ENCODE measurements around the gene RBFOX1. TPM values are rescaled to one million over a fixed set of nuclear protein-coding genes. Genes with fewer than 3 reads are reported as not detected.
"Not testable (repeated sequence)": the region's sequence is repeated elsewhere in the genome, so short reads cannot be mapped to it uniquely, and the experiment has no call there.

RBFOX1 gene
- total RNA-seq, 4 donors from 2014 or later: 0.40 to 0.98 TPM; not detected in 2

DNA sequence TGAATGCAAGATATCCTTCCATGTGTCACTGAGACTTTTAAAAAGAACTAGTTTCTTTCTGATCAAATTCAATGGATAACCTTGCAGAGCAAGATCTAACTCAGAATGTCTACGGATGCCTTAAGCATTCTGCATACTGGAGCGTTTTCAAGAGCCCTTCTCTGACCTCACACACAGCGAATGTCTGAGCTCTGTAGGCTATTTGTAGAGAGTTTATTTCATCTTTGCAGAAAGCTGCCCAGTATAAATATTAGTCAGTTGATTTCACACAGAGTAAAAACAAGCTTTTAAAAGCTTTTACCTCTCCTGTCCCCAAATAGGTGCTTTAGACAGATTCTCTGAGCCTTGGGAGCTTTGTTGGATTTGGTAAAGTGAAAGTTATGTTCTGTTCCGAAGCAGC lies 165.0 kb downstream of the RBFOX1 start:
- intact Hi-C loops (cut with DNase I): no loop called here
- Histone ChIP-seq H3K4me3 (replicated peaks in 1 of 3) (no peak overlapping the region), H3K4me1 (no peaks in the 10 kb centered on the region), H3K9me3 (no peaks in the 10 kb centered on the region), H3K27ac (no peak overlapping the region), H3K27me3 (no peaks in the 10 kb centered on the region), H3K36me3 (no peaks in the 10 kb centered on the region)
- 27 to 50% methylated on average over 4 of the region's 4 CpGs for WGBS, 2 donors
- no peak for DNase-seq
- TF ChIP-seq POLR2A (IDR thresholded peaks at IDR 0.05): no peak
- no peak for TF ChIP-seq CTCF (IDR thresholded peaks at IDR 0.05)

GRCh38 chr16:7501868-7502267 lies 169.2 kb downstream of the RBFOX1 start:
- no peak overlapping the region for H3K27ac ChIP-seq
- TF ChIP-seq CTCF (IDR thresholded peaks at IDR 0.05) (no peak), POLR2A (IDR thresholded peaks at IDR 0.05) (no peak)
- DNase-seq: no peak
- no peaks in the 10 kb centered on the region for H3K4me1 ChIP-seq
- H3K27me3 ChIP-seq: no peaks in the 10 kb centered on the region
- no peaks in the 10 kb centered on the region for H3K36me3 ChIP-seq
- no peaks in the 10 kb centered on the region for H3K9me3 ChIP-seq
- intact Hi-C loops (cut with DNase I): no loop called here
- WGBS, 2 donors: 92 to 94% methylated on average over 5 of the region's 5 CpGs
- H3K4me3 ChIP-seq (replicated peaks in 1 of 3): no peak overlapping the region

DNA sequence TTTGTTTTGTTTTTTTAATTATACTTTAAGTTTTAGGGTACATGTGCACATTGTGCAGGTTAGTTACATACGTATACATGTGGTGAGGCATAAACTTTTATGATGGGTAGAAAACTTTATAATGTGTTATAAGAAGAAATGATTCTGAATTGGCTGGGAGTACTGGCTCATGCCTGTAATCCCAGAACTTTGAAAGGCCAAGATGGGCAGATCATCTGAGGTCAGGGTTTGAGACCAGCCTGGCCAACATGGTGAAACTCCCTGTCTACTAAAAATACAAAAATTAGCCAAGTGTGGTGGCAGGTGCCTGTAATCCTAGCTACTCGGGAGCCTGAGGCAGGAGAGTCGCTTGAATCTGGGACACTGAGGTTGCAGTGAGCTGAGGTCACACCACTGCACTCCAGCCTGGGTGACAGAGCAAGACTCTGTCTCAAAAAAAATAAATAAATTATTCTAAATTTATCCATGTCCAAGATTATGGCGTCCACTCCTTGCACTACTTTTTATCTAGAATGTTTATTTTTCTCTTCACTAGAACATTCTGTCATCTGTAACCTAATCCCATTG lies 170.0 kb downstream of the RBFOX1 start:
- DNase-seq; intact Hi-C loops (cut with DNase I); H3K4me1 ChIP-seq; H3K27ac ChIP-seq; H3K4me3 ChIP-seq (replicated peaks in 1 of 3); H3K27me3 ChIP-seq; H3K36me3 ChIP-seq; H3K9me3 ChIP-seq: not testable (repeated sequence)
- WGBS, 2 donors: 69 to 74% methylated on average over 4 of the region's 4 CpGs

DNA sequence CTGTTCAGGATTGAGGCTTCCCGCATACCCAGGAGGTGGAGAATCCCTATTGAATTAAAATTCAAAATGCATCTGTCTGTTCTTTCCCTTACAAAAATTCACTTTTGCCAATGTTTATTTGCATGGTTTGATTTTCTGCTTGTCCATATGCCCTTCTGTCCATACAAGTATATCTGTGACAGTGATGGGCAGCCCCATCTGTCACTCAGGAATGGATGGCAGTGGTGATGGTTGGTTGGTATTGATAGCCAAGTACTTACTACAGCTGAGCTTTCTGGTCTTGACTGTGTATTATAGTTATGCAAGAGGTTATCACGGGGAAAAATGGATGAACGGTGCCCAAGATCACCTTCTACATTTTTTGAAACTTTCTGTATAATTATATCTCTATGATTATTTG lies 171.0 kb downstream of the RBFOX1 start:
- TF ChIP-seq POLR2A (IDR thresholded peaks at IDR 0.05) (no peak), CTCF (IDR thresholded peaks at IDR 0.05) (no peak)
- Histone ChIP-seq H3K9me3 (no peaks in the 10 kb centered on the region), H3K36me3 (no peaks in the 10 kb centered on the region), H3K4me3 (replicated peaks in 1 of 3) (no peak overlapping the region), H3K4me1 (no peaks in the 10 kb centered on the region), H3K27me3 (no peaks in the 10 kb centered on the region), H3K27ac (no peak overlapping the region)
- DNase-seq: no peak
- 88 to 89% methylated on average over 3 of the region's 3 CpGs for WGBS, 2 donors
- intact Hi-C loops (cut with DNase I): no loop called here

- WGBS, 2 donors: 90 to 91% methylated on average over 8 of the region's 8 CpGs
- no peak overlapping the region for H3K4me3 ChIP-seq (replicated peaks in 1 of 3)
- no peak for DNase-seq
- intact Hi-C loops (cut with DNase I): no loop called here
- H3K36me3 ChIP-seq: no peaks in the 10 kb centered on the region
- H3K4me1 ChIP-seq: no peaks in the 10 kb centered on the region
- no peaks in the 10 kb centered on the region for H3K9me3 ChIP-seq
- no peaks in the 10 kb centered on the region for H3K27me3 ChIP-seq
- TF ChIP-seq CTCF (IDR thresholded peaks at IDR 0.05) (no peak), POLR2A (IDR thresholded peaks at IDR 0.05) (no peak)
- no peak overlapping the region for H3K27ac ChIP-seq
Observed at GRCh38 chr16:7504844-7505243, 172.2 kb downstream of the RBFOX1 start.

GRCh38 chr16:7505495-7505894 lies 172.8 kb downstream of the RBFOX1 start:
- no peaks in the 10 kb centered on the region for H3K4me1 ChIP-seq
- no peaks in the 10 kb centered on the region for H3K9me3 ChIP-seq
- 91 to 95% methylated on average over 4 of the region's 4 CpGs for WGBS, 2 donors
- H3K27ac ChIP-seq: no peak overlapping the region
- no peak for DNase-seq
- intact Hi-C loops (cut with DNase I): no loop called here
- TF ChIP-seq CTCF (IDR thresholded peaks at IDR 0.05) (no peak), POLR2A (IDR thresholded peaks at IDR 0.05) (no peak)
- no peak overlapping the region for H3K4me3 ChIP-seq (replicated peaks in 1 of 3)
- no peaks in the 10 kb centered on the region for H3K27me3 ChIP-seq
- no peaks in the 10 kb centered on the region for H3K36me3 ChIP-seq
